Epithelial cell of esophagus (primary cell): ENCODE results near the gene TAF5L.

ENCODE experiments used
- DNase-seq: peaks from one replicate; pipeline ENCODE4 v3.0.0; 2010; ENCODE audit warnings: low read depth
- H3K4me3 ChIP-seq: 2 replicates; pipeline ENCODE4 v1.5.1; 2011; ENCODE audit warnings: mild to moderate bottlenecking, low read length, control low read depth
- TF ChIP-seq, protein P1 (sequence below): IDR thresholded peaks from 2 replicates; pipeline ENCODE4 v1.5.1; 2011; ENCODE audit warnings: low read depth, mild to moderate bottlenecking, low read length, control low read depth, inconsistent platforms; ENCODE audit not compliant: insufficient read depth; ENCODE audit errors: missing control alignments

TAF5L gene

DNA sequence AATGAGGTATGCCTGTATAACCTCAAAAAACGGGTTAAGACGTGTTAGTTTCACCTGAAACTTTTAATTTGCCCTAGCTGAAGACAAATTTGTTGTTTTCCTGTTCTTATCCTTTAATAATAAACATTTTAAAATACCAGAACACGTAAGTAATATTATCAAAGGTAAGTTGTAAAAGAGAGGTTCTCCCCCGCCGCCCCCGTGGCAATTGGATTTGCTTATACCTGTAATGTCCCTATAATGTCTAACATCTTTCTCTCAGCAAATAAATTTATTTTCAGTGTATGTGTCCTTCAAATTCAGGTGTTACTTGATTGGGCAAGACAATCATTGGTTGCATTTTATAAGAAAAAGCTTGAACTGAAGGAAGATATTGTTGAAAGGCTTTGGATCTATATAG lies 6.0 kb upstream of the TAF5L start:
- no peak overlapping the region for H3K4me3 ChIP-seq
- TF ChIP-seq, protein P1, sequence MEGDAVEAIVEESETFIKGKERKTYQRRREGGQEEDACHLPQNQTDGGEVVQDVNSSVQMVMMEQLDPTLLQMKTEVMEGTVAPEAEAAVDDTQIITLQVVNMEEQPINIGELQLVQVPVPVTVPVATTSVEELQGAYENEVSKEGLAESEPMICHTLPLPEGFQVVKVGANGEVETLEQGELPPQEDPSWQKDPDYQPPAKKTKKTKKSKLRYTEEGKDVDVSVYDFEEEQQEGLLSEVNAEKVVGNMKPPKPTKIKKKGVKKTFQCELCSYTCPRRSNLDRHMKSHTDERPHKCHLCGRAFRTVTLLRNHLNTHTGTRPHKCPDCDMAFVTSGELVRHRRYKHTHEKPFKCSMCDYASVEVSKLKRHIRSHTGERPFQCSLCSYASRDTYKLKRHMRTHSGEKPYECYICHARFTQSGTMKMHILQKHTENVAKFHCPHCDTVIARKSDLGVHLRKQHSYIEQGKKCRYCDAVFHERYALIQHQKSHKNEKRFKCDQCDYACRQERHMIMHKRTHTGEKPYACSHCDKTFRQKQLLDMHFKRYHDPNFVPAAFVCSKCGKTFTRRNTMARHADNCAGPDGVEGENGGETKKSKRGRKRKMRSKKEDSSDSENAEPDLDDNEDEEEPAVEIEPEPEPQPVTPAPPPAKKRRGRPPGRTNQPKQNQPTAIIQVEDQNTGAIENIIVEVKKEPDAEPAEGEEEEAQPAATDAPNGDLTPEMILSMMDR, result no peak
- no peak for DNase-seq

DNA sequence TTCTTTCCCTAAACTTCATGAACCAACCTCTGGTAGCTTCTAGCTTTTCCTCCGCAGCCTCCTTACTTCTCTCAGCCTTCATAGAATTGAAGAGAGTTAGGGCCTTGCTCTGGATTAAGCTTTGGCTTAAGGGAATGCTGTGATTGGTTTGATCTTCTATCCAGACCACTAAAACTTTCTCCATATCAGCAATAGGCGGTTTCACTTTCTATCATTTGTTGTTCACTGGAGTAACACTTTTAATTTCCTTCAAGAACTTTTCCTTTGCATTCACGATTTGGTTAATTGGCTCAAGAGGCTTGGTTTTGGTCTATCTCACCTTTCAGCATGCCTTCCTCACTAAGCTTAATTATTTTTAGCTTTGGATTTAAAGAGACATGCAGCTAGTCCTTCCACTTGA lies 5.2 kb upstream of the TAF5L start:
- no peak for DNase-seq
- TF ChIP-seq, protein P1, result no peak
- H3K4me3 ChIP-seq, result no peak overlapping the region

DNA sequence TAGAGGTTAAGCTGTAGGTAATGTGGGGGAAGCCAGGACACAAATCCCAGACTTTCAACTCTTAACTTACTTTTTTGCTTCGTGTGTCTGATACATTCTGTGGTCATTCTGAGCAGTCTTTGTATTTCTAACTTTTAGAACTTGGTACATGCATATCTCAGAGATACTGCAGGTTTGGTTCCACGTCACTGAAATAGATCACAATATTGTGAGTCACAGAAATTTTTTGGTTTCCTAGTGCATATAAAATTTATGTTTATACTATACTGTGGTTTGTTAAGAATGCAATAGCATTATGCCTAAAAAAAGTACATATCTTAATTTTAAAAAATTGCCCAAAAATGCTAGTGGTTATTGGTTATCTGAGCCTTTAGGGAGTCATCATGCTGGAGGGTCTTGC lies 3.3 kb upstream of the TAF5L start:
- TF ChIP-seq, protein P1, result no peak
- DNase-seq, result no peak
- H3K4me3 ChIP-seq, result no peak overlapping the region

DNA sequence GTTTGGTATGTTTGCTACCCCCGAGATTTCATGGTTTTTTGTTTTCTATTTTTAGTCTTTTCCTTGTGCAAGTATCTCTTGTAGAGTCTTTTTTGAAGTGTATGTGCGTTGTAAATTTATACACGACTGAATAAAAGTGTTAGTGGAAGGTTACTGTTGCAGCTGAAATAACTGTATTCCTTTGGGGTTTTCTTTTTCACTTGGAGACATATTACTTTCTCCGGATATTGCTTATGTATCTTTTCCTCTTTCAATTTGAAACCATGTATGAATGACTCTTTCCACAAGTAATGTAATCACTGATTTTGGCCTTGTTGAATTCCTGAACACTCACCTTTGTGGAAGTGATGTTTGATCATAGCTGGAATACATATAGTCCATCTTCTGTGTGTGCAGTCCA lies 1.1 kb upstream of the TAF5L start:
- DNase-seq, result no peak
- TF ChIP-seq, protein P1, result no peak
- peak overlapping the region; percentile 82 for H3K4me3 ChIP-seq

DNA sequence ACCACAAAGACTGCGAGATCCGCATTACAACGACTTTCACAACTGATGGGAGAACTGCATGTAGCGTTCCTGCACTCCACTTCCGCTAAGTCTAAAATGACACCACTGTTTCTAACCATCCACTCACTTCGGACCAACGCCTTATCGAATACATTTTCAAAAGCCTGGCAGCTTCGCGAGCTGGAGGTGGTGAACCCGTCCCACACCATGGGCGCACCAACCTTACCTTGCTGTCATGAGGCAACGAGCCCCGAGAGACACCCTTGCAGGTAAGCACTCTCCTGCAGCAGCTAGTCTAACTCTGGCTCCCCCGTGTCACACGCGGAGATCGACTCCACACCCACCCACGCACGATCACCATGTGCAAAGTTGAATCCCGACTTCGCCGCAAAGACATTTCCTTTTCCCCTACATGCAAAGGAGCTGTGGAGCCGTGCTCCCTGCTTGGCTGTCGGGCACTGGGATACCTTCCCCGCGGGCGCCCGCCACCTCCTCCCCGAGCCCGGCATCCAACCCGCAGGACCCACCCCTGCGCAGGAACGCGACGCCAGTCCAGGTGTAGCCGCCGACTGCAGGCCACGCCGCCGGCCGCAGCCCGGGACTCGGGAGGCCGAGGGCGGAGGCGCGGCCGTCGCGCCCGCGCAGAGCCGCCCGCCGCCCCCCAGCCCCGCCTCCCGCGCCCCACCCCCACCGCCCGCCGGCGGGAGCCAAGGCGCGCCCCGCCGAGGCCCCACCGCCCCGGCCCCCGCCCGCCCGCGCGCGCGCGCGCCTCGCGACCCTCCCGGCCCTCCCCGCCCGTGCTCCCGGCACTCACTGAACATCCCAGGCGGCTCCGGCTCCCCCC lies 629 bp downstream of the TAF5L start:
- peak; percentile 64 for DNase-seq
- TF ChIP-seq, protein P1, result no peak
- peak overlapping the region; percentile 77 for H3K4me3 ChIP-seq

DNA sequence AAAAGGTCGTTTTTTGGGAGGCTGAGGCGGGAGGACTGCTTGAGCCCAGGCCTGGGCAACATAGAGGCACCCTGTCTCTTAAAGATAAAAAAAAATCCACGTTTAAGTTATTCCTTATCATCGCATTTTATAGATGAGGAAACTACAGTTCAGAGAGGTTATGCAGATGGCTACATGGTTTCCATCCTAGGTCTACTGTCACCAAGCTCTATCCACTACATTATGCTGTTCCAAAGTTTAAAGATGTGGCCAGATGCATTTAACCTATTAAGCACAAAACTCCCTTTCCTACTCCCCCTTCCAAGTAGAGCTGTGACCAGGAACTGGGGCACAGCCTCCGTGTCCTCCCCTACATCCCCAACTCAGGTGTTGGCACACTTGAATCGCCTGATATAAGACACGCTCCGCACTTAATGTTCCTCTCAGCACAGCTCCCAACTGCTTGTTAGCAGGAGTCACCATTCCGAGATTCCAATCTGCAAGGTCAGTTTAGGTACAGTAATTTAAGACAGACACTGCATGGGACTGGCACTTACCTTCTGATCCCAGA lies 1.3 kb downstream of the TAF5L start:
- DNase-seq, result no peak
- H3K4me3 ChIP-seq, result peak overlapping the region; percentile 77
- TF ChIP-seq, protein P1, result no peak
